HL-60 (cell line): Measurements from ENCODE around the gene ABCC1.

ENCODE experiments used
- DNase-seq, 2 experiments: peaks; one replicate each; pipeline ENCODE4 v3.0.0-alpha.2; 2010 to 2020; ENCODE audit warnings: low read depth in 1 of 2, low spot score in 1 of 2
- H3K27ac ChIP-seq: fragments of 250-450 bp; sonication (Bioruptor Pico); replicated peaks from 2 replicates; pipeline ENCODE4 v1.5.1; 2020; ENCODE audit warnings: mild to moderate bottlenecking, moderate library complexity
- H3K27me3 ChIP-seq: fragments of 250-450 bp; sonication (Bioruptor Pico); 2 replicates; pipeline ENCODE4 v1.5.1; 2021; ENCODE audit warnings: mild to moderate bottlenecking, moderate library complexity; ENCODE audit not compliant: insufficient read depth, poor library complexity, severe bottlenecking
- H3K4me3 ChIP-seq: replicated peaks from 2 replicates; pipeline ENCODE4 v1.5.1; 2011; ENCODE audit warnings: mild to moderate bottlenecking, control low read depth, low read length; ENCODE audit not compliant: insufficient read depth
- GABPA ChIP-seq: IDR thresholded peaks from 2 replicates; pipeline ENCODE4 v1.6.1; 2012; ENCODE audit warnings: low read depth
- POLR2AphosphoS5 ChIP-seq: IDR thresholded peaks from 2 replicates; pipeline ENCODE4 v1.6.1; 2012; ENCODE audit warnings: low read depth
- REST ChIP-seq: IDR thresholded peaks from 2 replicates; pipeline ENCODE4 v1.6.1; 2012; ENCODE audit warnings: low read depth; ENCODE audit not compliant: insufficient replicate concordance
- SPI1 ChIP-seq: IDR thresholded peaks from 2 replicates; pipeline ENCODE4 v1.6.1; 2012; ENCODE audit warnings: low read depth, mild to moderate bottlenecking, borderline replicate concordance
- TF ChIP-seq, protein P1 (sequence below): IDR thresholded peaks from one replicate; pipeline ENCODE4 v1.5.1; 2011; ENCODE audit warnings: low read length, control low read depth, inconsistent platforms; ENCODE audit not compliant: insufficient read depth

ABCC1 gene

GRCh38 chr16:15958703-15959348 is 9.4 kb downstream of the ABCC1 start:
- no peak overlapping the region for H3K4me3 ChIP-seq
- H3K27ac ChIP-seq: no peak overlapping the region
- DNase-seq: no peak
- TF ChIP-seq, protein P1, sequence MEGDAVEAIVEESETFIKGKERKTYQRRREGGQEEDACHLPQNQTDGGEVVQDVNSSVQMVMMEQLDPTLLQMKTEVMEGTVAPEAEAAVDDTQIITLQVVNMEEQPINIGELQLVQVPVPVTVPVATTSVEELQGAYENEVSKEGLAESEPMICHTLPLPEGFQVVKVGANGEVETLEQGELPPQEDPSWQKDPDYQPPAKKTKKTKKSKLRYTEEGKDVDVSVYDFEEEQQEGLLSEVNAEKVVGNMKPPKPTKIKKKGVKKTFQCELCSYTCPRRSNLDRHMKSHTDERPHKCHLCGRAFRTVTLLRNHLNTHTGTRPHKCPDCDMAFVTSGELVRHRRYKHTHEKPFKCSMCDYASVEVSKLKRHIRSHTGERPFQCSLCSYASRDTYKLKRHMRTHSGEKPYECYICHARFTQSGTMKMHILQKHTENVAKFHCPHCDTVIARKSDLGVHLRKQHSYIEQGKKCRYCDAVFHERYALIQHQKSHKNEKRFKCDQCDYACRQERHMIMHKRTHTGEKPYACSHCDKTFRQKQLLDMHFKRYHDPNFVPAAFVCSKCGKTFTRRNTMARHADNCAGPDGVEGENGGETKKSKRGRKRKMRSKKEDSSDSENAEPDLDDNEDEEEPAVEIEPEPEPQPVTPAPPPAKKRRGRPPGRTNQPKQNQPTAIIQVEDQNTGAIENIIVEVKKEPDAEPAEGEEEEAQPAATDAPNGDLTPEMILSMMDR: no peak
- TF ChIP-seq SPI1 (no peak), GABPA (no peak), POLR2AphosphoS5 (no peak), REST (no peak)
- no peaks in the 10 kb centered on the region for H3K27me3 ChIP-seq

DNA sequence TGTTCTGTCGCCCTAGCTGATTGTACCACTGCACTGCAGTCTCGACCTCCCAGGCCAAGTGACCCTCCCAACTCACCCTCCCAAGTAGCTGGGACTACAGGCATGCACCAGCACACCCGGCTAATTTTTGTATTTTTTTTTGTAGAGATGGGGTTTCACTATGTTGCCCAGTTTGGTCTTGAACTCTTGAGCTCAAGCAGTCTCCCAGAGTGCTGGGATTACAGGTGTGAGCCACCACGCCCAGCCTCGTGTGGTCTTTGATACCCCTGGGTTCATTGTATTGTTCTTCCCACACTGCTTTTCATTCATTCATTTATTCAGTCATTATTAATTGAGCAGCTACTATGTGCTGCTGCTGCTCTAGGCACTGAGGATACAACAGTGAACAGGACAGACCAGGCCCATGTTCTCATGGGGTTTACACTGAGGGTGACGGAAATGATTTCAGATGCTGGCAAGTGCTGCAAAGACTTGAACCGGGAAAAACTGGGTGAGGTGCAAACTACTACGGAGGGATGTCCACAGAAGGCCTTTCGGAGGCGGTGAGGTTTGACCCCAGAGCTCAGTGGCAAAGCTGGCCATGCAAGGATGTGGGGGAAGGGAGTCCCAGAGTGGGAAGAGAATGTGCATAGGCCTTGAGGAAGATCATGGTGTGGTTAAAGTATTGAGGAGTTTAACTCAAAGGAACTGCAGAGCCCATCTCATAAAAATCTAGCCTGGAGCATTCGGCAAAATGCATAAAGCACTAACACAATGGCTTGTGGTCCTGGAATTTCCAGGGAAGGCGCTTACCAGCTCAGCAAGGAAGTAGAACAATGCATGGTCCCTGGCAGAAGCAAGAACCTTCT is 10.9 kb downstream of the ABCC1 start:
- TF ChIP-seq, protein P1: no peak
- TF ChIP-seq SPI1: no peak
- TF ChIP-seq REST: no peak
- TF ChIP-seq GABPA: no peak
- no peak for TF ChIP-seq POLR2AphosphoS5
- Histone ChIP-seq H3K4me3 (no peak overlapping the region), H3K27ac (no peak overlapping the region)

GRCh38 chr16:15961060-15961511 is 11.7 kb downstream of the ABCC1 start:
- no peak for DNase-seq
- H3K4me3 ChIP-seq: no peak overlapping the region
- no peak overlapping the region for H3K27ac ChIP-seq

More for the DNA sequence above, 10.9 kb downstream of the ABCC1 start:
- no peak for DNase-seq
- no peaks in the 10 kb centered on the region for H3K27me3 ChIP-seq

More at GRCh38 chr16:15961060-15961511, 11.7 kb downstream of the ABCC1 start:
- no peaks in the 10 kb centered on the region for H3K27me3 ChIP-seq
- TF ChIP-seq, protein P1: no peak
- TF ChIP-seq GABPA: no peak
- no peak for TF ChIP-seq REST
- TF ChIP-seq POLR2AphosphoS5: no peak
- no peak for TF ChIP-seq SPI1
